Activated CD4-positive, alpha-beta T cell treated with anti-CD3 and anti-CD28 coated beads, Interleukin-2, Interleukin-6, amounts not matched to agents 100 ng/mL and 50 ng/mL, durations not matched to agents 16 hours and 8 hours (primary cell): ENCODE data around the gene ERF.

Experiments used
- DNase-seq: peaks from one replicate; pipeline ENCODE4 v3.0.0-alpha.2; 2020

The ERF gene

DNA sequence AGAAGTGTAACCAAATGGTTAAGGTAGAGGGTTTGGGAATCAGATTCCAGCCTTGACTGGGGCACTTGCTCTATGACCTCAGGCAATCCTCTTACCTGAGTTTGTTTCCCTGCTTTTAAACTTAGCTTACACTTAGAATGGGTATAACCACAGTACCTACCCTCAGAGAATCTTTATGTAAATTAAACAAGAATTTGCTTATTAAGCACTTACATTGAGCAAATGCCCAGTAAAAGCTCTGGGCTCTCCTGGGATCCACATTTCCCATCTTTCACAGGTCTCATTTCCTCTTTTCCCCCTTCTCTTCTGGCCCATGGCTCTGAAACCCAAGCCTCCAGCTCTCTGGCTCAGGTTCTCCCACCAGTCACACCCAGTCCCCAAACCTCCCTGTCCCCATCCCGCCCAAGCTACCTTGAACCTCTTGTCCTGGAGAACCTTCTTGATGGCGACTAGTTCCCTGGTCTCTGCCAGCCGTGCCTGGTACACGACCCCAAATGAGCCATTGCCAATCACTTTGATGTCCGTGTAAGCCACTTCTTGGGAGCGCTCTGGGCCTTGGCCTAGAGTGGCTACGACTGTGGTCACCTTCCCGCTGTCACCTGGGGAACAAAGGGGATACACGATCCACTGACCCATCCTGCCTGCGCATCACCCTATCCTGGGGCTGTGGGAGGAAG, 15.2 kb downstream of the ERF start:
- DNase-seq = no peak

DNA sequence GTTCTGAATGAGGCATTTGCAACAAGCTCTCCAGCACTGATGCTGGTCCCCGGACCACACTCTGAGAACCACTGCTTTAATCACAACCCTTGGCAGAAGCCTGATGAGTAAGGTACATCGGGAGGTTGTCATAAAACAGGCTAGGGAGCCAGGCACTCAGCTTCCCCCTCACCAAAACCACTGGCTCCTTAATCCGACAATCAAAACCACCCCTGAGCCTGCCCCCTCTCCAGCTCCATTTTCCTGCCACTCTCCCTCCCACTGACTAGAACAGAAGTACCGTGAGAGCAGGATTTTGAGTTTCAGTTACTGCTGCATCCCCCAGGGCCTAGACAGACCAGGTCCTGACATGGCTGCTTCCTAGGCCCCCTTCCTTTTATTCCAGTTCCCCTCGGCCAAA, 19.7 kb downstream of the ERF start:
- DNase-seq = no peak

DNA sequence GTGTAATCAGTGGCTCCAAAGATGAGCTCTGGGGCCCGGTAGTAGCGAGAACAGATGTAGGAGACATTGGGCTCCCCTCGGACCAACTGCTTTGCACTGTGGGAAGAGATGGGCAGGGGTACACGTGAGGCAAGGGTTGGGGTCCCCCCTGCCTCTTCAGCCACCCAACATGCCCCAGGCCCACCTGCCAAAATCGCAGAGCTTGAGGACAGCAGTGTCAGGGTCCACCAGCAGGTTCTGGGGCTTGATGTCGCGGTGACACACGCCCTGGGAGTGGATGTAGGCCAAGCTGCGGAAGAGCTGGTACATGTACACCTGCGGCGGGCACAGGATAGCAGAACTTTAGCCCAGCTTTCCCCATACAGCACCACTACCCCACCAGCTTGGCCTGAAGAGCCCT, 20.6 kb downstream of the ERF start:
- DNase-seq = no peak

DNA sequence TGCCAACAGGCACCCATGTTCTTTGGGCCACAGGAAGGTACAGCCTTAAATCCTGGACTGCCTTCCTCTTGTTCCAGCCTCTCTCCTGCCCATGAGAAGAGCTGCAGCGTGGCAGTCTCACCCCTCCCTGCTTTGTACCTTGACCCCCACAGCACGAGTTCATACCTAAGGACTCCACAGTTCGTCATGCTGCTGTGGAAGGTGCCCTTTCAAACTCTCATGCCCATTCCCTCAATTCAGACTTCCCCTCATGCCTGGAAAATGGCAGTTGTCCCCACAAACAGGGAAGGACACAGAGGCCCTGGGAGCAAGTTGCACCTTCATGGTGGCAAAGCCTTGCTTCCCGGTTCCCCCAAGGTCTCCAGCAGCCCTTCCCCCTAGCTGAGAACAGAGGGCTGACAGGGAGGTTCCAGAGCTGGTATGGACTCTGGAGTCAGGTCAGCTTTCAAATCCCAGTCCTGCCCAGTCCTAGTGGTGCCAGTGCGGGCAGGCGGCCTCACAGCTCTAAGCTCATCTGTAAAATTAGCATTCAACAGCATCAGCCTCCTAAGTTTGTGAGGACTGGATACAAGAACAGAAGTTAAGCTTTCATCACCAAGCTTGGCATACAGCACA, 21.1 kb downstream of the ERF start:
- no peak for DNase-seq

DNA sequence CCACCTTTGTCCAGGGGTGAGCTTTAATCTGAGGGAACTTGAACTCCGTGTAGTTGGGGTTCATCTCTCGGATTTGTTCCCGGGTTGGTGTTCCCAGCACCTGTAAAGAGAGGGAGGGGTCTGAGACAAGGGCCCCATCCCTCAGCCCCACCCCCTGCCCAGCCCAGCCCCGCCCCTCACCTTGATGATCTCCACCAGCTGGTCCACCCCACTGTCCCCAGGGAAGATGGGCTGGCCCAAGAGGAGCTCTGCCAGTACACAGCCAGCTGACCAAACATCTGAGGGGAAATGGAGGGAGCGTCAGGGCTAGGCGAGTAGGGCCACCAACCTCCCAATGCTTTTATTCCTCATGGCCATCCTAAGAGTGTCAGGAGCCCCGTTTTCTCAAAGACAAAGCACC, 21.8 kb downstream of the ERF start:
- DNase-seq = no peak

DNA sequence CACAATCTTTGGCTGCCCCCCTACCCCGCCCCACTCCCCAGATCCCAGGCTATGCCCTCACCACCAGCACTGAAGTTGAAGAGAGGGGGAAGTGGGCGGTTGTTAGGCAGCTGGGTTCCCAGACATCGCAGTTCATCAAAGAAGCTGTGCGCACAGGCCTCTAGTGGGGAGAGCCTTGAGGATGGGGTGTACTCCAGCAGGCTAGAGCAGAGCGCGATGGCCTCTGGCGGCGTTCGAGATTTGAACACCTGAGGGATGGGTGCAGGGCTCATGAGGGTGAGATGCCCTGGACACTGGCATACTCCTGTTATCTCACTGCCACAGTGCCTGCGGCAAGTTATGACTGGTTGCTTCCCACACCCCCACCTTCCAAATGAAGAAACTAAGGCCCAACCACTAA, 22.5 kb downstream of the ERF start:
- DNase-seq = no peak

DNA sequence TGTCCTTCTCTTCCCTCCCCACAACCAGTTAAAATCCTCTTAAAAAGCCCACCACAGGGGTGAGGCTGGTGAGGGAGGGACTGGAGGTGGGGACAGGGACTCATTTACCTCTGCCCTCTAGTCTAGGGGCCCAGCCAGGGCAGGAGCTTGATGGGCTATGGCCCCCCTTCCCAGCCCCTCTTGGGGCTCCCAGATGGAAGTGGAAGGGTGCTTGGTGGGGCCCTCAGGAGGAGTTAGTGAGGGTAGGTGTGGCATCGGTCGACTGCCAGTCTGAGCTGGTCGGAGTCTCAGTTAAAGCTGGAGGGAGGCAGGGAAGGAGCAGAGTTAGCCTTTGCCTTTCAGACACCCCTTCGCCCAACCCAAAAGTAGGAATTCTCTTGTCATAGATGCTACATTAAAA, 24.4 kb downstream of the ERF start:
- DNase-seq = no peak

DNA sequence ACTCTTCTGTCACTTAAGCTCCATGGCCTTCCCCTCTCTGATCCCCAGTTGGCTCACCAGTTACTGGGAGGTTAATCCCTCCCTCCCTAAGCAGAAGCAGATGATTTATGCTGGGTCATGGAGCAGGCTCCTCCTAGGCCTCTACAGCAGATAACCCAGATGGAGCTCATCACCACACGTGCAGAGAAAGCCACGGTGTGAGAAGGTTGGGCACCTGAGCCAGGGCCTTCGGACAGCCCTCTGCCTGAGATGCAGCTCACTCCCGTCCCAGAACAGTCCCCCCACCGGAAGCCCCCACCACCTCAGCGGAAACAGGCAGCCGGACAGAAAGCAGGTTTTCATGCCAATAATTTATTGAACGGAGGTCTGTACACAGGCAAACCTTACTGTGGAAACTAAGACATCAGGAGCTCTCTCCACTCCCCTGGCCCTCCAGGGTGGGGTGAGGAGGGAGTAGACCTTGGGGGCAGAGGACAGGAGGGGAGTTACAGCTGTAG, 25.0 kb downstream of the ERF start:
- DNase-seq = no peak

DNA sequence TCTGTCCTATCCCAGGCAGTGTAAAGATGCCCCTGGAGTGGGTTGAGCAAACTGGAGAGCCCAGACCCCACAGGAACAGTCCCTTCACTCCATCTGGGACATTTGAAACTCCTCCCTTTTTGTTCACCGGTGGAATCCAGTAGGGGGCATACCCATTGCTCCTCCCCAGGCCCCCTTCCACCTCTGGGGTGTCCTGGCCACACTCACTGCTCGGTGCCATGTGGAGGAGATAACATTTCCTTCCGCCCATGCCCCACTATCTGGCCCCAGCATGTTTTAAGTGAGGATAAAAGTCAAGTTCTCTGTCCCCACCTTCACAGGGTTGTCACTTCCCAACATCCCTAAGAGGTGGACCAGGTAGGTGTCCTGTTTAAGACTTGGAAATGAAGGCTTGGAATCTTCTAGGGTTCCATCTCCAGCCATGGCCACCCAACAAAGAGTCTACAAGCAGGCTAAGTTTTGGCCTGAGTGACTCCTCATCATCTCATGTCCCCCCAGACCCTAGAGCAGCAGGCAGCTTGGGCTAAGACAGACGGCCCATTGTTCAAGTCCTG, 25.6 kb downstream of the ERF start:
- DNase-seq = no peak

DNA sequence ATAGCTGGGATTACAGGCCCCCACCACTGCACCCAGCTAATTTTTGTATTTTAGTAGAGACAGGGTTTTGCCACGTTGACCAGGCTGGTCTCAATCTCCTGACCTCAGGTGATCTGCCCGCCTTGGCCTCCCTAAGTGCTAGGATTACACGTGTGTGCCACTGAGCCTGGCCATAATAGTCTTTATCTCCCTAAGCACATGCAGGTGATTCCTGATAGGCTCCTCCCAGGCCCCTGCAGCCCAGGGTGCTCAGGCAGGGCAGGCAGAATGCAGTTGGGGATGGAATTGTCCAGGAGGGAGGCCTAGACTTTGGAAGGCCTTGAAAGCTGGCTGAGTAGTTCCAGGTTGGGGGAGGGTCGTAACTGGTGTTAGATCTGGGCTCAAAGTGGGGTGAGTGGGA, 26.3 kb downstream of the ERF start:
- DNase-seq = no peak

DNA sequence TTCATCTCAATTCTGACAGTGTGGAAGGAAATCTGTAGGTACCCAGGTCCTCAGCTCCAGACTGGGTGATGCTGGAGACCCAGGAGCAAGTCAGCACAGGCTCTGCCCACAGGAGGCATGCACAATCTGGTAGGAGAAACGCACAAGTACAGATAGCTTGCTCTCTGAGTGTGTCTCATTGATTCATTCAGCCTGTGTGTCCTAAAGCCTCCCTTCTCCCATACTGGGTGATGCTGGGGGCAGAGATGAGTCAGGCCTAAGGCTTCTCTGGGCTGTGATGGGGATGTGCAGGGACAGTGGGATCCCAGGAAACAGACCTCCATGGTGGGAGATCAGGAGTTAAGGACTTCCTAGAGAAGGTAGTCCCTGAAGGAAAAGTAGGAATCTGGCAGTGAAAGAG, 28.0 kb downstream of the ERF start:
- no peak for DNase-seq

DNA sequence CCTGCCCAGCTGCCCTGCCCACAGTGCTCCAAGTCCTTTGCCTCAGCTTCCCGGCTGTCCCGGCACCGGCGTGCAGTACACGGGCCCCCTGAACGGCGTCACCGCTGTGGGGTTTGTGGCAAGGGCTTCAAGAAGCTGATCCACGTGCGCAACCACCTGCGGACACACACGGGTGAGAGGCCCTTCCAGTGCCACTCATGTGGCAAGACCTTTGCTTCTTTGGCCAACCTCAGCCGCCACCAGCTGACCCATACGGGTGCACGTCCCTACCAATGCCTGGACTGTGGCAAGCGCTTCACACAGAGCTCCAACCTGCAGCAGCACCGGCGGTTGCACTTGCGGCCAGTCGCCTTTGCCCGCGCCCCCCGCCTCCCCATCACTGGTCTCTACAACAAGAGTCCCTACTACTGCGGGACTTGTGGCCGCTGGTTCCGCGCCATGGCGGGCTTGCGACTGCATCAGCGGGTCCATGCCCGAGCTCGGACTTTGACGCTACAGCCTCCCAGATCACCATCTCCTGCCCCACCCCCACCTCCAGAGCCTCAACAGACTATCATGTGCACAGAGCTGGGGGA, 29.1 kb downstream of the ERF start:
- DNase-seq = no peak

DNA sequence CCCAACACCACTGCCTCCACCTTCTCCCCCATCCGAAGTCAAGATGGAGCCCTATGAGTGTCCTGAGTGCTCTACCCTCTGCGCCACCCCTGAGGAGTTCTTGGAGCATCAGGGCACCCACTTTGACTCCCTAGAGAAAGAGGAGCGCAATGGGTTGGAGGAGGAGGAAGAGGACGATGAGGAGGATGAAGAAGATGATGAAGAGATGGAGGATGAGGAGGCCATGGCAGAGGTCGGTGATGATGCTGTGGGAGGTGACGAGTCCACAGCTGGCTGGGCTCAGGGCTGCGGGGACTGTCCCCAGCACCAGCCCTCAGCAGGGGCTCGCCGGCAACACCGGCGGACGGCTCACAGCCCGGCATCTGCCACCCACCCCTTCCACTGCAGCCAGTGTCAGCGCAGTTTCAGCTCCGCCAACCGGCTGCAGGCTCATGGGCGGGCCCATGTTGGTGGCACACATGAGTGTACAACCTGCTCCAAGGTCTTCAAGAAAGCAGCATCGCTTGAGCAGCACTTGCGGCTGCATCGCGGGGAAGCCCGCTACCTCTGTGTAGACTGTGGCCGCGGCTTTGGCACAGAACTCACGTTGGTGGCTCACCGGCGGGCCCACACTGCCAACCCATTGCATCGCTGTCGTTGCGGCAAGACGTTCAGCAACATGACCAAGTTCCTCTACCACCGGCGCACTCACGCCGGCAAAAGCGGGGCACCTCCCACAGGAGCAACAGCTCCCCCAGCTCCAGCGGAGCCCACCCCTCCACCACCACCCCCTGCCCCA, 29.8 kb downstream of the ERF start:
- DNase-seq = no peak

DNA sequence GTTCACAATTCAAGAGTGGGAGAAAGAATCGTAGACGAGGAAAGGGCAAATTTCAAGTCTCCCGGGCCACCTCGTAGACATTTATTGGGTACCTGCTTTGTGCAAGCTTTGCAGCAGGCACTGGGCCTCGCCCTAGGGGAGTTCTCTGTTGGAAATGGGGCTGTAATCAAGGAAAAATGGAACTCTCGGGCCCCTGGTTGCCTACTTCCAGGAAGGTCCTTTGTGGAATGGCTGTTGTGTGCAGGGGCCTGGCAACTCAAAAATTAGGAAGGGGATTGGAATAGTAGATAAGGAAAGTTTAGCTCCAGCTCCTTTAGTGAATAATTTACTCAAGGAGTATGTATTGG, 34.2 kb downstream of the ERF start:
- DNase-seq = no peak

DNA sequence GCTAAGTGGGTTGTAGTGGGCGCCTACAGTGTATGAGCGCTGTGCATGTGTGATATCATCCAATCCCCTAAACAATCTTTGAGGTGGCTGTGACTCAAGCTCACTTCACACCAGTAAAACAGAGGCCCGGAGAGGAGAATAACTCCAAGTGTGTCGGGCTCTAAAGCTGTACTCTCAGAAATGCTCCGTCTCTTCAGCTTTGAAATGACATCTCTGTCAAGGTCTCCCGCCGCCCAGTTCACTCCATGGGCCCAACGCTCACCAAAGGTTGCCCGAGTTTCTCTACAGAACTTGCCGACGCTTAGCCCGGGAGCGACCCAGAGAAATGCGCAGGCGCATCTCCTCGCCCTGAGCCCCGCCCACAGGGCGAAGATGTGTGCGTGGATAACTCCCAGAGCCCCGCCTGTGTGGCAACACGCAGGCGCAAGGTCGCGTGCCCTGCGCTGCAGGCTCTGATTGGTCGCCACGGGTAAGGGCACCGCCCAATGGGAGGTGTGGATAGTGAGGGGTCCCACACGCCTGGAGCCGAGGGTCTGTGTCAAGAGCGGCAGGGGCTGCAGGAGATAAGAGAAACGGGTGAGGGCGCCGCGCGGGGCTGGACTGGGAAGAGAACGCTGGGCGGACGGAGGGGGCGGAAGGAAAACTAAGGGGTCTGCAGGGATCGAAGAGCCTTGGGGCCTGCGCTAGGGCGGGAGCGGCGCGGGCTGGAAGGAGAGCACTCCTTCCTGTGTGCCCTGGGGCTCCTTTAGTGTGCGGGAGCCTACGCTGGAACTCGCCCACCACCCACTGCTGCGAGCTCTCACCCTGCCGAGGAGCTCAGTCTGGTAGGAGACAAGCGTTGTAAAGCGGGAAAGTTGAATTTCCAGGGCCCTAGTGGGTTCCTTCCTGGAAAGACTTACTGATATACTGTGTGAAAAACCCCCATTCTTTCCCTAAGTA, 34.8 kb downstream of the ERF start, which contains the start of gene ZNF526:
ZNF526 (plus strand) TSS at position 501 of the 939 bp plus-strand sequence. CDS start 4,092 bp downstream, outside the sequence.
- DNase-seq = peak; percentile 99

DNA sequence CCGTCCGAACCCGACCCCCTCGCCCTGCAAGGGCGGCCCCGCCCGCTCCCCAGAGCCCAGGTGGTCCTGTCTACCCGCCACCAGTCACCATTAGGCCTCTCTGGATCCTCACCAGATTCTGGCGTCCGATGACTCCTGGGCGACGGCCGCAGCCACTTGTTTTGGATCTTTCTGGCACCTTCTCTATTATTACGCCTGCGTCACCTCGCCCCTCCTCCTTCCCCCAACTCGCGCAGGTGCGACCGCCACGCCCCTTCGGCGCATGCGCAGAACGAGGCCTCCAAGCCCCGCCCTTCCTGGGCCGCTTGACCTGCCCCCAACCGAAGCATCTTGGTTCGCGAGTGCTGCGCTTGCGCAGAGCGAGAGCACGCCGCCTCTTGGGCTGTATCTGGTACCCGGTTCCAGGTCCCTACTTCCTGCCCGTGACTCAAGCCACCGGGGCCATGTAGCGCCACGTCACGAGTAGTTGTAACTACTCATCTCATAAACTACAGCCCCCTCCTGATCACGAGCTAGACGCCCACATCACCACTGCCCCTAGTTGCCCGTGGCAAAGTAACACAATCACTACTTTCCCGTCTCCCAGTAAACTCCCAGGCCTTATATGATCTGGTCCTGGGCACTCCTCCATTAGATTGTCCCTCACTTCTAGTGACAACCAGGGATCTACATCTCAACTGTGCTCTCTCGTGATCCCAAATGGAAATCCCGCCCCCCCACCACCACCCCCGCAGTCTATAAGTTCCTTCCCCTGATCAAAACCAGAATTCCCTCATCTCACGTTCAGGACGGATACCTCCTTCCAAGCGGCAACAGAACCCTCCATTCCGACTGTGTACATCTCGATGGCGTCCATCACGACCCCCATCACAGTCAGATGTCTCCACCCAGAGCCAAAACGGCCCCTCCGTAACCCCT, 37.1 kb downstream of the ERF start, which contains the start of gene DEDD2:
DEDD2 (minus strand) TSS at position 158 of the 918 bp plus-strand sequence. CDS start 670 bp downstream, outside the sequence.
- DNase-seq = peak; percentile 100

DNA sequence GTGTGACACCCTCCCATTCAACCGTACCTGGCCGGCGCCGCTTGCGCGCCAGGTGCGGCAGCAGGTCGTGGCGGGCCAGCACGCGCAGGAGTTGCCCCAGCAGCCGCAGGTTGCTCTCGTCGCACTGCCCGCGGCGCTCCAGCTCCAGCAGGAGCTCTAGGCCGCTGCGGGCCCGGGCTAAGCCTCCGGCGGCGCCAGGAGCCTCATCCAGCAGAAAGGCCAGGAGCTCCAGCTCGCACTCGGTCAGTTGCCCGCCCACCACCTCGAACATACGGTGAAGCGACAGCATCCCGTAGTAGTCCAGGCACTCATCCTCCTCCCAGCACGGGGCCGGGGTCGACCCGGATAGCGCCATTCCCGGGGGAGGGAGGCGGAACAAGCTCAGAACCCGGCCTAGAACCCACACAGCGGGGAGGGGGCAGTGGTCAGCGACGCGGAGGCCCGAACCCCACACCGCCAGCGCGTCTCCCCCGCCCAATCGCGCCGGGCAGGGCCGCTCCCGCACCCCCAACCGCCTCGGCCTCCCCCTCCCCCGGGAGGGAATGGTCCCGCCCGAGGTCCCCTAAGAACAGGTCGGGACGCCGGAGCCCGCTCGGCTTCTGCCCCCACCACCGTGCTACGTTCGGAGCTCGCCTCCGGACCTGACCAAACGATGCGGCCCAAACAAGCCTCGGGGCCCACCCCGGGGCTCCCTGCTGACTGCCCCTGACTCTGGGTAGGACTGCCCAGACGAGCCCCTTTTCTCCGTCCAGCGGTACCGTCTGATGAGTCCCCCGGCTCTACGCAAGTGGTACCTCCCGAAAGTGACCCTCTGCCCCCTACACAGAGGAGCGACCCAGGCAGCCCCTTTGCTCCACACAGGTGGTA, 38.0 kb downstream of the ERF start:
- DNase-seq = peak; percentile 40

DNA sequence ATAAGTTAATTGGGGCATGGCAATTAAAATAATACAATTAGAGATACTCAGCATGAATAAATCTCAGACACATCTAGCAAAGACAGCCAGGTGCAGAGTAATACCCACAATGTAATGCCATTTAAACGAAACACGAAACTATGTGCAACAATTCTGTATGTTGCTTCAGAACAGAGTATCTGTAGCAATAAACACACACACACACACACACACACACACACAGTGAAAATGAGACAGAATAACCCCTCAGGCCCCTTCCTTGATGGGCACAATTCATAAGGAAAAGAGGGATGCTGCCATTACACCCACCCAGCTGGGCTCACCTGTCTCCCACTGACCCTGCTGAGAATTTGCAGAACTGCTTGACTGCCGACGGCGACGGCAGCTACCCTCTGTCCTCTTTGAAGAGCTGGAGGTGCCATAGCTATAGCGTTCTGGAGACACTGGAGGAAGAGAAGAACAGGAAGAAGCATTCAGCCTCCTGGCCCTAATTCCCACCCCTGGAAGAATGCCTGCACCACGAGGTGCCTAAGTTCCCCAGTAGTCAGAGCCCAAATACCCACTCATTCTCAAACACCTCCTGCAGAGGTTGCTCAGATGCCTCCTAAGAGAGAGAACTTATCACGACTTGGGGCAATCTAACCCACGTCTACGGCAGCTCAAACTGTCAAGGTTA, 40.0 kb downstream of the ERF start:
- no peak for DNase-seq

DNA sequence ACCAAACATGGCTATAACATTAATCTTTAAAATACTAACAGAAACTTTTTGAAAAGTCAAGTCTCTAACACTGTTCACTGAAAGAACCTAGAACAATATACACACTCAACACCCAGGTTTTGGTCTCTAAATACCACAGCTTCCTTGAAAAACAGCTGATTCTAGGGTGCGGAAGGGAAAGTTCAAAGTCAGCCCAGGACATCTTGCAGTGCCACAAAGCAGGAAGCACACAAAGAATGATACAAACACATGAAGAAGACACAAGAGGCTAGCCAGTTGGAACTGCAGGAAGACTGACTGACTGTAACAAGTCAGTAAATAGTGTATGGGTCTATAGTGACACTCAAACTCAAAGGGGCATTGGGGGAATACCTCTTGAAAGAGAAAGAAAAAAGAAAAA, 42.0 kb downstream of the ERF start:
- DNase-seq = peak; percentile 23
